Aortic smooth muscle cell (primary cell): Measurements from ENCODE around the gene BOD1. TPM values are rescaled to one million over a fixed set of nuclear protein-coding genes. Genes with fewer than 3 reads are reported as not detected.

Experiments
- total RNA-seq: library from RNA; depleted of rRNA; stranded (reverse); fragments of >200 nt; gene quantifications from 2 replicates; pipeline ENCODE4 v1.2.3, GENCODE V29; 2014

BOD1 gene
- total RNA-seq, result 57.9 and 63.9 TPM in 2 replicates

GRCh38 chr5:173616577-173617118 is at the start of gene BOD1:
Gene BOD1 (minus strand): TSS chr5:173616650. CDS start chr5:173616436, 214 bp downstream.

